HEK293 (cell line): ENCODE measurements around the gene ULBP2.

Experiments
- EGR2 ChIP-seq: fragments of 450-650 bp; formaldehyde crosslinking; IDR thresholded peaks from 2 replicates; pipeline ENCODE4 v1.5.1; 2016; ENCODE audit warnings: low read depth, missing biosample characterization, missing genetic modification characterization
- FEZF1 ChIP-seq: fragments of 450-650 bp; formaldehyde crosslinking; IDR thresholded peaks from 2 replicates; pipeline ENCODE4 v1.5.1; 2016; ENCODE audit warnings: missing biosample characterization, missing genetic modification characterization
- GLIS2 ChIP-seq: fragments of 450-650 bp; formaldehyde crosslinking; IDR thresholded peaks from 2 replicates; pipeline ENCODE4 v1.5.1; 2016; ENCODE audit warnings: missing biosample characterization, missing genetic modification characterization
- INSM2 ChIP-seq: fragments of 450-650 bp; formaldehyde crosslinking; IDR thresholded peaks from 2 replicates; pipeline ENCODE4 v1.5.1; 2016; ENCODE audit warnings: missing biosample characterization, missing genetic modification characterization
- KLF9 ChIP-seq: fragments of 450-650 bp; formaldehyde crosslinking; IDR thresholded peaks from 2 replicates; pipeline ENCODE4 v1.5.1; 2016; ENCODE audit warnings: missing biosample characterization, missing genetic modification characterization, low read depth
- MYNN ChIP-seq: fragments of 450-650 bp; formaldehyde crosslinking; IDR thresholded peaks from 2 replicates; pipeline ENCODE4 v1.5.1; 2016; ENCODE audit warnings: missing biosample characterization, missing genetic modification characterization, borderline replicate concordance
- MZF1 ChIP-seq: fragments of 450-650 bp; formaldehyde crosslinking; IDR thresholded peaks from 2 replicates; pipeline ENCODE4 v1.5.1; 2017; ENCODE audit warnings: missing biosample characterization, missing genetic modification characterization, borderline replicate concordance
- PRDM2 ChIP-seq: fragments of 450-650 bp; formaldehyde crosslinking; IDR thresholded peaks from 2 replicates; pipeline ENCODE4 v1.5.1; 2016; ENCODE audit warnings: missing biosample characterization, missing genetic modification characterization, borderline replicate concordance
- SP2 ChIP-seq: fragments of 450-650 bp; formaldehyde crosslinking; IDR thresholded peaks from 2 replicates; pipeline ENCODE4 v1.5.1; 2016; ENCODE audit warnings: missing biosample characterization, missing genetic modification characterization
- ZBTB20 ChIP-seq: fragments of 450-650 bp; formaldehyde crosslinking; IDR thresholded peaks from 2 replicates; pipeline ENCODE4 v1.5.1; 2016; ENCODE audit warnings: missing biosample characterization, missing genetic modification characterization
- ZBTB7A ChIP-seq: fragments of 450-650 bp; formaldehyde crosslinking; IDR thresholded peaks from 2 replicates; pipeline ENCODE4 v1.5.1; 2016; ENCODE audit warnings: low read depth, missing biosample characterization, missing genetic modification characterization
- ZEB2 ChIP-seq: fragments of 450-650 bp; formaldehyde crosslinking; IDR thresholded peaks from 2 replicates; pipeline ENCODE4 v1.5.1; 2016; ENCODE audit warnings: missing biosample characterization, missing genetic modification characterization
- ZNF146 ChIP-seq: fragments of 450-650 bp; formaldehyde crosslinking; IDR thresholded peaks from 2 replicates; pipeline ENCODE4 v1.5.1; 2016; ENCODE audit warnings: missing biosample characterization, missing genetic modification characterization
- ZNF155 ChIP-seq: fragments of 450-650 bp; formaldehyde crosslinking; IDR thresholded peaks from 2 replicates; pipeline ENCODE4 v1.5.1; 2016; ENCODE audit warnings: missing biosample characterization, missing genetic modification characterization
- ZNF175 ChIP-seq: fragments of 450-650 bp; formaldehyde crosslinking; IDR thresholded peaks from 2 replicates; pipeline ENCODE4 v1.5.1; 2016; ENCODE audit warnings: missing biosample characterization, missing genetic modification characterization
- ZNF202 ChIP-seq: fragments of 450-650 bp; formaldehyde crosslinking; IDR thresholded peaks from 2 replicates; pipeline ENCODE4 v1.5.1; 2016; ENCODE audit warnings: missing biosample characterization, missing genetic modification characterization, borderline replicate concordance
- ZNF239 ChIP-seq: fragments of 450-650 bp; formaldehyde crosslinking; IDR thresholded peaks from 2 replicates; pipeline ENCODE4 v1.5.1; 2016; ENCODE audit warnings: missing biosample characterization, missing genetic modification characterization
- ZNF398 ChIP-seq: fragments of 450-650 bp; formaldehyde crosslinking; IDR thresholded peaks from 2 replicates; pipeline ENCODE4 v1.5.1; 2017; ENCODE audit warnings: missing biosample characterization, missing genetic modification characterization
- ZNF48 ChIP-seq: fragments of 450-650 bp; formaldehyde crosslinking; IDR thresholded peaks from 2 replicates; pipeline ENCODE4 v1.5.1; 2016; ENCODE audit warnings: missing biosample characterization, missing genetic modification characterization
- ZNF571 ChIP-seq: fragments of 450-650 bp; formaldehyde crosslinking; IDR thresholded peaks from 2 replicates; pipeline ENCODE4 v1.5.0; 2017; ENCODE audit warnings: missing biosample characterization, missing genetic modification characterization
- ZNF580 ChIP-seq: fragments of 450-650 bp; formaldehyde crosslinking; IDR thresholded peaks from 2 replicates; pipeline ENCODE4 v1.5.1; 2016; ENCODE audit warnings: missing biosample characterization, missing genetic modification characterization
- ZNF610 ChIP-seq: fragments of 450-650 bp; formaldehyde crosslinking; IDR thresholded peaks from 2 replicates; pipeline ENCODE4 v1.5.1; 2016; ENCODE audit warnings: missing biosample characterization, missing genetic modification characterization, borderline replicate concordance
- ZNF621 ChIP-seq: fragments of 450-650 bp; formaldehyde crosslinking; IDR thresholded peaks from 2 replicates; pipeline ENCODE4 v1.5.1; 2017; ENCODE audit warnings: missing biosample characterization, missing genetic modification characterization
- ZNF660 ChIP-seq: fragments of 450-650 bp; IDR thresholded peaks from 2 replicates; pipeline ENCODE4 v1.5.1; 2018; ENCODE audit warnings: missing biosample characterization, mild to moderate bottlenecking, missing genetic modification characterization
- ZNF701 ChIP-seq: fragments of 450-650 bp; formaldehyde crosslinking; IDR thresholded peaks from 2 replicates; pipeline ENCODE4 v1.5.1; 2016; ENCODE audit warnings: missing biosample characterization, missing genetic modification characterization
- ZNF704 ChIP-seq: fragments of 450-650 bp; formaldehyde crosslinking; IDR thresholded peaks from 2 replicates; pipeline ENCODE4 v1.5.1; 2016; ENCODE audit warnings: missing biosample characterization, missing genetic modification characterization
- ZNF747 ChIP-seq: fragments of 450-650 bp; formaldehyde crosslinking; IDR thresholded peaks from 2 replicates; pipeline ENCODE4 v1.5.1; 2016; ENCODE audit warnings: missing biosample characterization, missing genetic modification characterization
- ZNF776 ChIP-seq: fragments of 450-650 bp; formaldehyde crosslinking; IDR thresholded peaks from 2 replicates; pipeline ENCODE4 v1.5.0; 2017; ENCODE audit warnings: missing biosample characterization, missing genetic modification characterization, borderline replicate concordance
- ZNF792 ChIP-seq: fragments of 450-650 bp; formaldehyde crosslinking; IDR thresholded peaks from 2 replicates; pipeline ENCODE4 v1.5.1; 2016; ENCODE audit warnings: missing biosample characterization, missing genetic modification characterization

Gene ULBP2

GRCh38 chr6:149963462-149964307 is 21.9 kb downstream of the ULBP2 start, which contains the start of gene ULBP1 (continued):
- peak; percentile 75 for TF ChIP-seq ZNF580 (tag by site-specific recombination)
- no peak for TF ChIP-seq ZNF776 (tag by site-specific recombination)
- TF ChIP-seq ZNF747 (tag by site-specific recombination): no peak
- no peak for TF ChIP-seq ZNF175 (tag by site-specific recombination)
- 0 out of 2 replicates have a peak, but pooled peaks have one; percentile 25 for TF ChIP-seq ZNF239 (tag by site-specific recombination)
- TF ChIP-seq ZNF610 (tag by site-specific recombination): peak; percentile 82; the same call in 1 of the 2 replicates
- no peak for TF ChIP-seq ZNF701 (tag by site-specific recombination)
- TF ChIP-seq SP2 (tag by site-specific recombination): peak; percentile 89
- TF ChIP-seq GLIS2 (tag by site-specific recombination): peak; percentile 66; the same call in 1 of the 2 replicates
- no peak for TF ChIP-seq ZNF202
- peak; percentile 55 for TF ChIP-seq FEZF1 (tag by site-specific recombination)
- TF ChIP-seq MZF1 (tag by site-specific recombination): peak; percentile 62
- peak; percentile 48; the same call in 1 of the 2 replicates for TF ChIP-seq ZNF146 (tag by site-specific recombination)
- TF ChIP-seq ZNF621 (tag by site-specific recombination): no peak
- no peak for TF ChIP-seq ZNF155
- TF ChIP-seq ZNF48 (tag by site-specific recombination): no peak
- TF ChIP-seq PRDM2: no peak
- TF ChIP-seq ZNF398 (tag by site-specific recombination): no peak; the same call in none of the 2 replicates
- peak; percentile 75; the same call in 1 of the 2 replicates for TF ChIP-seq INSM2
- TF ChIP-seq EGR2 (tag by site-specific recombination): peak; percentile 81
- no peak for TF ChIP-seq ZNF571
- peak; percentile 87; the same call in 1 of the 2 replicates for TF ChIP-seq ZNF660
- peak; percentile 75; the same call in 1 of the 2 replicates for TF ChIP-seq ZNF792 (tag by site-specific recombination)
- no peak; the same call in 1 of the 2 replicates for TF ChIP-seq ZBTB7A (tag by site-specific recombination)
- peak; percentile 67; the same call in 1 of the 2 replicates for TF ChIP-seq ZBTB20
- 0 out of 2 replicates have a peak, but pooled peaks have one; percentile 5 for TF ChIP-seq MYNN (tag by site-specific recombination)
- TF ChIP-seq ZNF704 (tag by site-specific recombination): no peak
- peak; percentile 97 for TF ChIP-seq ZEB2 (tag by site-specific recombination)
- TF ChIP-seq KLF9 (tag by site-specific recombination): peak; percentile 97
